ENCODE data around the gene GRK5. TPM values are rescaled to one million over a fixed set of nuclear protein-coding genes. Genes with fewer than 3 reads are reported as not detected.

Gene GRK5
- total and polyA plus RNA-seq, 7 donors: 7.9 to 32.4 (median 19.8) TPM

- Histone ChIP-seq H3K4me1 (peaks cover 0 to 51% (median 41%) of the 10 kb centered on the region in 4 donors), H3K9me3 (no peaks in the 10 kb centered on the region), H3K36me3 (no peaks in the 10 kb centered on the region), H3K27ac (peak overlapping the region; percentile 41 to 80 (median 52)), H3K27me3 (no peaks in the 10 kb centered on the region), H3K4me3 (peak overlapping the region in 1 of 4 donors; percentile 6)
- WGBS, 2 donors: 49 to 79% methylated on average over 16 of the region's 16 CpGs
- TF ChIP-seq CTCF (IDR thresholded peaks at IDR 0.05) (no peak), POLR2AphosphoS5 (IDR thresholded peaks at IDR 0.05) (no peak), POLR2A (IDR thresholded peaks at IDR 0.05) (no peak), EP300 (IDR thresholded peaks at IDR 0.05) (no peak)
- intact Hi-C loops (cut with DNase I): no loop called here
- DNase-seq: no peak
Measured at GRCh38 chr10:119370111-119370741, 162.9 kb downstream of the GRK5 start.

GRCh38 chr10:119370972-119371703, 163.8 kb downstream of the GRK5 start:
- H3K4me1 ChIP-seq: peaks cover 0 to 41% (median 35%) of the 10 kb centered on the region in 4 donors
- intact Hi-C loops (cut with DNase I): no loop called here
- peak overlapping the region; percentile 41 to 80 (median 52) for H3K27ac ChIP-seq
- DNase-seq: peak; percentile 75
- no peaks in the 10 kb centered on the region for H3K9me3 ChIP-seq
- no peaks in the 10 kb centered on the region for H3K27me3 ChIP-seq
- TF ChIP-seq POLR2AphosphoS5 (IDR thresholded peaks at IDR 0.05): no peak
- TF ChIP-seq EP300 (IDR thresholded peaks at IDR 0.05): no peak
- no peak for TF ChIP-seq POLR2A (IDR thresholded peaks at IDR 0.05)
- no peak for TF ChIP-seq CTCF (IDR thresholded peaks at IDR 0.05)
- H3K36me3 ChIP-seq: no peaks in the 10 kb centered on the region
- peak overlapping the region in 1 of 4 donors; percentile 6 for H3K4me3 ChIP-seq
- 66 to 79% methylated on average over 24 of the region's 24 CpGs for WGBS, 2 donors

- H3K27me3 ChIP-seq: no peaks in the 10 kb centered on the region
- no peak for TF ChIP-seq EP300 (IDR thresholded peaks at IDR 0.05)
Measured at GRCh38 chr10:119371704-119372663, 164.6 kb downstream of the GRK5 start.

GRCh38 chr10:119373294-119374102, 166.1 kb downstream of the GRK5 start:
- H3K27me3 ChIP-seq: no peaks in the 10 kb centered on the region
- H3K27ac ChIP-seq: peak overlapping the region in 1 of 4 donors; percentile 51
- intact Hi-C loops (cut with DNase I): no loop called here
- no peak for DNase-seq
- H3K9me3 ChIP-seq: no peaks in the 10 kb centered on the region
- no peak for TF ChIP-seq EP300 (IDR thresholded peaks at IDR 0.05)
- TF ChIP-seq CTCF (IDR thresholded peaks at IDR 0.05): no peak
- TF ChIP-seq POLR2AphosphoS5 (IDR thresholded peaks at IDR 0.05): no peak
- no peak for TF ChIP-seq POLR2A (IDR thresholded peaks at IDR 0.05)
- 75 to 92% methylated on average over 13 of the region's 13 CpGs for WGBS, 2 donors
- H3K4me1 ChIP-seq: peaks cover 0 to 39% (median 36%) of the 10 kb centered on the region in 4 donors
- no peaks in the 10 kb centered on the region for H3K36me3 ChIP-seq
- H3K4me3 ChIP-seq: no peak overlapping the region

More at GRCh38 chr10:119371704-119372663, 164.6 kb downstream of the GRK5 start:
- Histone ChIP-seq H3K36me3 (no peaks in the 10 kb centered on the region), H3K4me3 (no peak overlapping the region), H3K27ac (peak overlapping the region; percentile 41 to 80 (median 52)), H3K4me1 (peaks cover 0 to 35% (median 33%) of the 10 kb centered on the region in 4 donors), H3K9me3 (no peaks in the 10 kb centered on the region)
- intact Hi-C loops (cut with DNase I): no loop called here
- DNase-seq: no peak
- WGBS, 2 donors: 76 to 84% methylated on average over 7 of the region's 7 CpGs

Measured in sigmoid colon (tissue), 7 donors.